GM10266 (cell line): Measurements from ENCODE around the gene HYCC2.
"Not testable (repeated sequence)": the region's sequence is repeated elsewhere in the genome, so short reads cannot be mapped to it uniquely, and the experiment has no call there.

Experiments used
- DNase-seq: peaks from one replicate; pipeline ENCODE4 v3.0.0; 2012; ENCODE audit errors: extremely low spot score
- CTCF ChIP-seq: IDR thresholded peaks from 2 replicates; pipeline ENCODE4 v1.5.1; 2012; ENCODE audit warnings: mild to moderate bottlenecking, low read depth; ENCODE audit not compliant: control insufficient read depth, insufficient read depth; ENCODE audit errors: missing control alignments

HYCC2 gene

GRCh38 chr2:201057087-201057521 lies 14.4 kb downstream of the HYCC2 start:
- TF ChIP-seq CTCF = no peak

DNA sequence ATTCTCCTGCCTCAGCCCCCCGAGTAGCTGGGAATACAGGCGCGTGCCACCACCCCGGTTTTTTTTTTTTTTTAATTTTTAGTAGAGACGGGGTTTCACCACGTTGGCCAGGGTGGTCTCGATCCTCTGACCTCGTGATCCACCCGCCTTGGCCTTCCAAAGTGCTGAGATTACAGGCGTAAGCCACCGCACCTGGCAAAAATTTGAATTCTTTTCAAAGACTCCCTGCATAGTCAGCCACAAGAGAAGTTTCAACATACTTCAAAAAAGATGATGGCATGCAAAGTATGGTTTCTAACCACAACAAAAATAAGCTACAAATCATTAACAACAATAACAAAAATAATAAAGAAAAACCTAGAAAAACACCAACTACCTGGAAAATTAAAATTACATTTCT lies 22.0 kb downstream of the HYCC2 start:
- no peak for DNase-seq
- TF ChIP-seq CTCF = no peak

More at GRCh38 chr2:201057087-201057521, 14.4 kb downstream of the HYCC2 start:
- no peak for DNase-seq

GRCh38 chr2:201046881-201047280 lies 24.6 kb downstream of the HYCC2 start:
- no peak for DNase-seq
- no peak for TF ChIP-seq CTCF

GRCh38 chr2:201043050-201043449 lies 28.4 kb downstream of the HYCC2 start:
- DNase-seq = not testable (repeated sequence)

DNA sequence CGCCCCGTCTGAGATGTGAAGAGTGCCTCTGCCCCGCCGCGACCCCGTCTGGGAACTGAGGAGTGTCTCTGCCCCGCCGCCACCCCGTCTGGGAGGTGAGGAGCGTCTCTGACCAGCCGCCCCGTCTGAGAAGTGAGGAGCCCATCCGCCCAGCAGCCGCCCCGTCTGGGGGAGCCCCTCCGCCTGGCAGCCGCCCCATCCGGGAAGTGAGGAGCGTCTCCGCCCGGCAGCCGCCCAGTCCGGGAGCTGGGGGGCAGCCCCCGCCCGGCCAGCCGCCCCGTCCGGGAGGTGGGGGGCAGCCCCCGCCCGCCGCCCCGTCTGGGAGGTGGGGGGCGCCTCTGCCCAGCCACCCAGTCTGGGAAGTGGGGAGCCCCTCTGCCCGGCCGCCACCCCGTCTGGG lies 29.0 kb downstream of the HYCC2 start:
- not testable (repeated sequence) for DNase-seq

DNA sequence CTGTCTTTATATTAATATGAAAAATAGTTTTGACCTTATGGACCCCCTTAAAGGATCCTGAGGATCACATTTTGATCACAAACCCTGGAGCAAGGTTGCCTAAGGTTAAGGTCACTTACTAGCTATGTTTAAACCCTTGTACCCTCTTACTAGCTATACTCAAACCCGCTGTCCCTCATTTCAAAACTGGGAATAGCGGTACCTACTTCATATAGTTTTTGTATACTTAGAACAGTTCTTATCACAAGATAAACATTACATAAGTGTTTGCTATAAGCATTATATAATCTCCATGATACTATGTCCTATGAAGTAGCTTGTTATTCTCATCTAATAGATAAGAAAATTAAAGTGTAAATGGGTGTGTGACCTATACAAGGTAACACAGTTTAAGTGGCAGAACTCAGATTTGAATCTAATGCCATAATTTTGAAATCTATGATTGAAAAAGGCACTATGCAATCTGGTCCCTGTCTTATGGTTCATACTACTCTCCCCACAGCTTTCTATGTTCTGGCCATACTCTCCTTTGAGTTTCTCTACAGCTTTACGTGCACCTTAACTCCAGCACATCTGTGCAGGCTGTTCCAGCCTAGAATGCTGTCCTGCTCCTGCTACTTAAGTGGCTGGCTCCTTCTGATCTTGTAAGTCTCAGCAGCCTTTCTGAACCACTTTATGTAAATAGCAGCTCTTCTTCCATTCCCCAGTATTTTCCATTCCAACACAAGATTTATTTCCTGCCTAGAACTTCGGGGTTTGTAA lies 30.4 kb downstream of the HYCC2 start:
- no peak for DNase-seq
- no peak for TF ChIP-seq CTCF

DNA sequence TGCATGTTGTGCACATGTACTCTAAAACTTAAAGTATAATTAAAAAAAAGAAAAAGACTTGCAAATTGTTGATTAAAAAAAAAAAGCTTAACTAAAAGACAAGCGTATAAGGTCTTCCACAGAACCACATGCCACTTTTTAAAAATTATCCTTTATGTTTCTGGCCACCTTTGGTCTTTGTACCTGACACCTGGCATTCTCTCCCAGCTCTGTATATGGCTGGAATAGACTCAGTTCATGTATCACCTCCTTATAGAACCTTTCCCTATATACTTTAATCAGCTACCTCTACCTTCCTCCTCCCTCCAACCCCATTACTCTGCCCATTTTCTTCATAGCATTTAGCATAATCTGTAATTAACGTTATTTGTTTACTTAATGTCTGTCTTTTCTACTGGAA lies 32.6 kb downstream of the HYCC2 start:
- DNase-seq = no peak
- no peak for TF ChIP-seq CTCF

DNA sequence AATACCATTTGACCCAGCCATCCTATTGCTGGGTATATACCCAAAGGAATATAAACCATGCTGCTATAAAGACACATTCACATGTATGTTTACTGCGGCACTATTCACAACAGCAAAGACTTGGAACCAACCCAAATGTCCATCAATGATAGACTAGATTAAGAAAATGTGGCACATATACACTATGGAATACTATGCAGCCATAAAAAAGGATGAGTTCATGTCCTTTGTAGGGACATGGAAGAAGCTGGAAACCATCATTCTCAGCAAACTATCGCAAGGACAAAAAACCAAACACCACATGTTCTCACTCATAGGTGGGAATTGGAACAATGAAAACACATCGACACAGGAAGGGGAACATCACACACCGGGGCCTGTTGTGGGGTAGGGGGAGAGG lies 33.1 kb downstream of the HYCC2 start:
- not testable (repeated sequence) for DNase-seq

GRCh38 chr2:201034355-201034754 lies 37.1 kb downstream of the HYCC2 start:
- DNase-seq = not testable (repeated sequence)
